SK-N-SH (cell line): ENCODE results near the gene USH1G. TPM values are rescaled to one million over a fixed set of nuclear protein-coding genes. Genes with fewer than 3 reads are reported as not detected.

ENCODE experiments used
- CTCF ChIA-PET: fragments of 300-600, 350-600 bp; formaldehyde crosslinking; extraction: SDS; loops from one replicate; lab custom pipeline; 2021; lab: Yijun Ruan, JAX
- POLR2A ChIA-PET: fragments of 350-600 bp; sonication (Branson Sonifier 250); formaldehyde crosslinking; extraction: SDS; loops from one replicate; lab custom pipeline; 2020; ENCODE audit warnings: antibody characterized with exemption, inconsistent platforms; lab: Yijun Ruan, JAX
- DNase-seq: peaks from one replicate; pipeline ENCODE4 v3.0.0; 2012
- H2AFZ ChIP-seq: fragments of 200-600 bp; sonication (generic); 2 replicates; pipeline ENCODE4 v1.8.1; 2016; ENCODE audit warnings: antibody characterized with exemption, mild to moderate bottlenecking, low read depth
- H3F3A ChIP-seq: fragments of 200-600 bp; sonication (generic); replicated peaks from 2 replicates; pipeline ENCODE3; 2016; ENCODE audit warnings: antibody characterized with exemption, mild to moderate bottlenecking; ENCODE audit not compliant: insufficient read depth
- H3K27ac ChIP-seq, 2 experiments: fragments of 200-500 bp in 1 of 2; fragments of 200-600 bp in 1 of 2; sonication (Bioruptor generic) in 1 of 2; sonication (generic), shearing (Covaris generic) in 1 of 2; 2 replicates each; pipeline versions ENCODE4 v1.5.1 to v1.6.1; 2014 to 2016; ENCODE audit warnings: low read depth in 2 of 2, inconsistent platforms in 1 of 2, low read length in 1 of 2, mild to moderate bottlenecking in 1 of 2, mixed read lengths in 1 of 2
- H3K27me3 ChIP-seq: fragments of 200-600 bp; sonication (generic), shearing (Covaris generic); 2 replicates; pipeline ENCODE4 v1.6.1; 2016; ENCODE audit warnings: mixed run types; ENCODE audit not compliant: insufficient read depth
- H3K36me3 ChIP-seq, 2 experiments: fragments of 200-500 bp in 1 of 2; fragments of 200-600 bp in 1 of 2; sonication (Bioruptor generic) in 1 of 2; sonication (generic) in 1 of 2; replicated peaks in 1 of 2; 2 replicates each; pipeline versions ENCODE3 to v1.5.1; 2014 to 2016; ENCODE audit warnings: low read length in 1 of 2, mild to moderate bottlenecking in 1 of 2; ENCODE audit not compliant: insufficient read depth in 2 of 2, control insufficient read depth in 1 of 2
- H3K4me1 ChIP-seq, 2 experiments: fragments of 200-500 bp in 1 of 2; fragments of 200-600 bp in 1 of 2; sonication (Bioruptor generic) in 1 of 2; sonication (generic), shearing (Covaris generic) in 1 of 2; 2 replicates each; pipeline versions ENCODE4 v1.5.1 to v1.6.1; 2014 to 2016; ENCODE audit warnings: low read depth in 1 of 2, low read length in 1 of 2, mixed run types in 1 of 2; ENCODE audit not compliant: insufficient read depth in 2 of 2, control insufficient read depth in 1 of 2
- H3K4me2 ChIP-seq: fragments of 200-600 bp; sonication (generic), shearing (Covaris generic); 2 replicates; pipeline ENCODE4 v1.6.1; 2017; ENCODE audit warnings: mixed run types
- H3K4me3 ChIP-seq, 2 experiments: fragments of 200-500 bp in 1 of 2; fragments of 200-600 bp in 1 of 2; sonication (Bioruptor generic) in 1 of 2; sonication (generic), shearing (Covaris generic) in 1 of 2; 2 replicates each; pipeline versions ENCODE4 v1.5.1 to v1.8.1; 2014 to 2016; ENCODE audit warnings: low read depth in 2 of 2, inconsistent platforms in 1 of 2, low read length in 1 of 2, mild to moderate bottlenecking in 1 of 2, mixed read lengths in 1 of 2, moderate library complexity in 1 of 2
- H3K79me2 ChIP-seq: fragments of 200-600 bp; sonication (generic); 2 replicates; pipeline ENCODE4 v1.8.1; 2017; ENCODE audit warnings: mild to moderate bottlenecking; ENCODE audit not compliant: insufficient read depth
- H3K9ac ChIP-seq: fragments of 200-600 bp; sonication (generic); 2 replicates; pipeline ENCODE4 v1.6.1; 2017; ENCODE audit warnings: mixed run types
- H3K9me2 ChIP-seq: fragments of 200-600 bp; sonication (generic); 2 replicates; pipeline ENCODE4 v1.6.1; 2017; ENCODE audit warnings: mixed run types
- H3K9me3 ChIP-seq: fragments of 200-600 bp; sonication (generic); 2 replicates; pipeline ENCODE4 v1.6.1; 2017; ENCODE audit warnings: mixed run types, mild to moderate bottlenecking, moderate library complexity
- H4K20me1 ChIP-seq: fragments of 200-600 bp; sonication (generic); 2 replicates; pipeline ENCODE4 v1.6.1; 2017; ENCODE audit warnings: mild to moderate bottlenecking, mixed run types; ENCODE audit not compliant: insufficient read depth
- EZH2phosphoT487 ChIP-seq: fragments of 200-600 bp; sonication (generic); IDR thresholded peaks from 2 replicates; pipeline ENCODE4 v1.6.1; 2017; ENCODE audit warnings: low read depth, mixed run types, mild to moderate bottlenecking, antibody characterized with exemption, moderate library complexity, borderline replicate concordance
- MAX ChIP-seq: IDR thresholded peaks from 2 replicates; pipeline ENCODE4 v1.4.0; 2012; ENCODE audit warnings: low read depth
- NFIC ChIP-seq: IDR thresholded peaks from 2 replicates; pipeline ENCODE4 v1.4.0; 2012; ENCODE audit warnings: borderline replicate concordance
- PBX3 ChIP-seq: IDR thresholded peaks from 2 replicates; pipeline ENCODE4; 2012
- REST ChIP-seq: IDR thresholded peaks from 2 replicates; pipeline ENCODE4 v1.6.1; 2012; ENCODE audit warnings: mild to moderate bottlenecking, low read depth, low read length, moderate library complexity
- SIN3A ChIP-seq: IDR thresholded peaks from 2 replicates; pipeline ENCODE4 v1.6.1; 2012; ENCODE audit warnings: low read depth, mild to moderate bottlenecking, low read length, moderate library complexity, borderline replicate concordance
- USF1 ChIP-seq: IDR thresholded peaks from 2 replicates; pipeline ENCODE4 v1.4.0; 2012; ENCODE audit warnings: low read depth, borderline replicate concordance
- ZBTB33 ChIP-seq: IDR thresholded peaks from 2 replicates; pipeline ENCODE4 v1.4.0; 2012; ENCODE audit warnings: low read depth, borderline replicate concordance
- WGBS: methylation state at CpG from one replicate; pipeline ENCODE4 v1.1.6; 2017; ENCODE audit warnings: low lambda C conversion rate; 5-methylcytosine and 5-hydroxymethylcytosine counted together
- polyA plus RNA-seq, 3 experiments: library from polyadenylated mRNA; depleted of rRNA; stranded (reverse); fragments of >200 nt; gene quantifications; 2 replicates each; pipeline ENCODE4 v1.2.3, GENCODE V29; 2012

USH1G gene
- polyA plus RNA-seq, 1 of the 3 experiments (the other 2 are of a cell fraction): not detected

GRCh38 chr17:74962622-74963394, 39.8 kb upstream of the USH1G start:
- WGBS: 40% methylated on average over 4 of the region's 18 CpGs
- Histone ChIP-seq H3K4me2 (no peak overlapping the region), H3K4me3 (no peak overlapping the region), H3K27me3 (no peaks in the 10 kb centered on the region), H3K79me2 (no peaks in the 10 kb centered on the region), H3K27ac (no peak overlapping the region), H3K9me2 (no peaks in the 10 kb centered on the region), H3K36me3 (no peaks in the 10 kb centered on the region), H3K4me1 (no peaks in the 10 kb centered on the region; a peak in 1 of 4 replicates), H3K9me3 (no peaks in the 10 kb centered on the region), H4K20me1 (no peaks in the 10 kb centered on the region), H3F3A (no peaks in the 10 kb centered on the region), H3K9ac (no peak overlapping the region), H2AFZ (no peak overlapping the region)
- no peak for DNase-seq
- CTCF ChIA-PET: interaction anchor here (0.6 to 11.0 kb wide), 27 partner anchors 10 to 239 kb away, joined by 3 to 295 read pairs (median 14); partner anchors contain the start of genes ARMC7, ATP5PD, CDR2L and HID1
- TF ChIP-seq ZBTB33 (no peak), PBX3 (no peak), EZH2phosphoT487 (no peak), USF1 (no peak), SIN3A (no peak), NFIC (no peak), REST (no peak), MAX (no peak)
- POLR2A ChIA-PET: interaction anchor here (1.0 to 4.9 kb wide), 7 partner anchors 9 to 98 kb away, joined by 3 to 49 read pairs (median 5); partner anchors contain the start of genes FDXR, HID1 and MRPL58
